ENCODE measurements around the gene PELI2. TPM values are rescaled to one million over a fixed set of nuclear protein-coding genes. Genes with fewer than 3 reads are reported as not detected.

PELI2 gene
- total and polyA plus RNA-seq, 2 of the 4 experiments (the other 2 are of a cell fraction) = 6.0 to 36.7 TPM

GRCh38 chr14:56112781-56113180, 5.4 kb upstream of the PELI2 start:
- DNase-seq = no peak
- Histone ChIP-seq H2BK15ac (ENCODE audit: low read depth, low read length) (no peak overlapping the region), H2AFZ (replicated peaks; ENCODE audit: low read length, poor library complexity) (no peak overlapping the region), H3K18ac (ENCODE audit: low read depth, low read length) (no peak overlapping the region), H3K9ac (ENCODE audit: low read depth, low read length) (no peak overlapping the region), H2AK5ac (ENCODE audit: low read depth, low read length) (no peak overlapping the region), H3K9me1 (ENCODE audit: insufficient read depth, low read length) (no peaks in the 10 kb centered on the region), H3K4me2 (ENCODE audit: low read depth, low read length) (no peak overlapping the region), H3K4me3 (ENCODE audit: insufficient read depth, low read depth, low read length) (no peak overlapping the region), H2AK9ac (replicated peaks; ENCODE audit: low read depth, low read length, poor library complexity) (no peak overlapping the region), H2BK120ac (ENCODE audit: low read depth, low read length) (no peak overlapping the region), H3K14ac (replicated peaks; ENCODE audit: low read depth, low read length) (no peak overlapping the region), H3K79me1 (ENCODE audit: low read depth in 1 of 2, low read length in 2 of 2) (no peaks in the 10 kb centered on the region), H3K56ac (ENCODE audit: extremely low read depth, insufficient read depth, low read length) (no peak overlapping the region), H4K91ac (ENCODE audit: insufficient read depth, low read depth, low read length) (no peak overlapping the region), H3K4me1 (ENCODE audit: control insufficient read depth, insufficient read depth, low read length) (0 out of 2 replicates have a peak, but pooled peaks cover 4% of the 10 kb centered on the region), H2BK20ac (ENCODE audit: low read depth, low read length) (no peak overlapping the region), H3K27me3 (ENCODE audit: control insufficient read depth, insufficient read depth, low read length) (no peaks in the 10 kb centered on the region), H4K8ac (ENCODE audit: low read depth in 2 of 2, low read length in 2 of 2) (no peak overlapping the region), H3K4ac (ENCODE audit: low read depth, low read length) (no peak overlapping the region), H3K27ac (ENCODE audit: insufficient read depth, low read length) (no peak overlapping the region), H2BK5ac (ENCODE audit: low read depth, low read length, poor library complexity, severe bottlenecking) (no peak overlapping the region), H3K9me3 (ENCODE audit: control insufficient read depth, insufficient read depth, low read length) (no peaks in the 10 kb centered on the region), H4K20me1 (ENCODE audit: insufficient read depth, low read length) (no peaks in the 10 kb centered on the region), H4K5ac (ENCODE audit: low read depth, low read length) (no peak overlapping the region), H3K23ac (ENCODE audit: low read depth, low read length) (no peak overlapping the region), H3K36me3 (ENCODE audit: control insufficient read depth, insufficient read depth, low read length) (no peaks in the 10 kb centered on the region)
- BruUV-seq (replicated peaks) = no TSS peak
- no peak for TF ChIP-seq CHD1 (IDR thresholded peaks at IDR 0.05; ENCODE audit: low read depth, low read length)
- TF ChIP-seq POLR2A (IDR thresholded peaks at IDR 0.05; ENCODE audit: low read depth, low read length) = no peak
- no peak for TF ChIP-seq RAD21 (IDR thresholded peaks at IDR 0.05; ENCODE audit: low read length)
- TF ChIP-seq MAFK (IDR thresholded peaks at IDR 0.05; ENCODE audit: low read depth, low read length) = no peak
- TF ChIP-seq NFE2L2 (IDR thresholded peaks at IDR 0.05; ENCODE audit: low read depth, low read length) = no peak
- no peak for TF ChIP-seq CTCF (conservative IDR thresholded peaks at IDR 0.05; ENCODE audit: low read depth, low read length)
- TF ChIP-seq ELK1 (IDR thresholded peaks at IDR 0.05; ENCODE audit: borderline replicate concordance, low read depth, low read length) = no peak
- no peak for TF ChIP-seq MAZ (IDR thresholded peaks at IDR 0.05; ENCODE audit: borderline replicate concordance, low read depth, low read length)
- no peak for TF ChIP-seq MXI1 (IDR thresholded peaks at IDR 0.05; ENCODE audit: borderline replicate concordance, low read depth, low read length)
- no peak for TF ChIP-seq CEBPB (IDR thresholded peaks at IDR 0.05; ENCODE audit: low read depth, low read length)
- TF ChIP-seq, protein P1, sequence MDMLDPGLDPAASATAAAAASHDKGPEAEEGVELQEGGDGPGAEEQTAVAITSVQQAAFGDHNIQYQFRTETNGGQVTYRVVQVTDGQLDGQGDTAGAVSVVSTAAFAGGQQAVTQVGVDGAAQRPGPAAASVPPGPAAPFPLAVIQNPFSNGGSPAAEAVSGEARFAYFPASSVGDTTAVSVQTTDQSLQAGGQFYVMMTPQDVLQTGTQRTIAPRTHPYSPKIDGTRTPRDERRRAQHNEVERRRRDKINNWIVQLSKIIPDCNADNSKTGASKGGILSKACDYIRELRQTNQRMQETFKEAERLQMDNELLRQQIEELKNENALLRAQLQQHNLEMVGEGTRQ (IDR thresholded peaks at IDR 0.05; ENCODE audit: low read depth, low read length) = no peak
- no peak for TF ChIP-seq SMC3 (IDR thresholded peaks at IDR 0.05; ENCODE audit: low read depth, low read length)
- no peak for TF ChIP-seq RFX5 (IDR thresholded peaks at IDR 0.05; ENCODE audit: low read depth, low read length)
- no peak for TF ChIP-seq BHLHE40 (IDR thresholded peaks at IDR 0.05; ENCODE audit: low read depth, low read length)
- TF ChIP-seq FOS (IDR thresholded peaks at IDR 0.05; ENCODE audit: low read depth, low read length) = no peak
- TF ChIP-seq RCOR1 (IDR thresholded peaks at IDR 0.05; ENCODE audit: insufficient replicate concordance, low read length) = no peak
- in situ Hi-C loops (cut with MboI; ENCODE audit: low sequenced_read_pairs) = loop anchor here (25.0 kb wide), 1 partner anchor 400 kb away; no protein-coding TSS in a partner anchor
- CTCF ChIA-PET = no interaction called here
- no CpG with 5 or more reads among the region's 2 CpGs for WGBS, 2 experiments (ENCODE audit: extremely low coverage in 2 of 2, insufficient read length in 1 of 2)
- no peak for ATAC-seq (ENCODE audit: low read depth)
- intact Hi-C loops (cut with micrococcal nuclease) = loop anchor here (10.0 kb wide), 1 partner anchor 678 kb away; no protein-coding TSS in a partner anchor
- dilution Hi-C loops (cut with HindIII; ENCODE audit: low sequenced_read_pairs, unreplicated experiment) = no loop called here
- POLR2A ChIA-PET (ENCODE audit: unreplicated experiment) = no interaction called here
